ENCODE data around the gene TBC1D14. TPM values are rescaled to one million over a fixed set of nuclear protein-coding genes. Genes with fewer than 3 reads are reported as not detected.
A peak's percentile ranks its signal among the peaks of the same experiment; 100 is the strongest.

Gene TBC1D14
- total RNA-seq, 8 experiments from 2014 or later, result 35.9 to 76.1 (median 49.8) TPM

DNA sequence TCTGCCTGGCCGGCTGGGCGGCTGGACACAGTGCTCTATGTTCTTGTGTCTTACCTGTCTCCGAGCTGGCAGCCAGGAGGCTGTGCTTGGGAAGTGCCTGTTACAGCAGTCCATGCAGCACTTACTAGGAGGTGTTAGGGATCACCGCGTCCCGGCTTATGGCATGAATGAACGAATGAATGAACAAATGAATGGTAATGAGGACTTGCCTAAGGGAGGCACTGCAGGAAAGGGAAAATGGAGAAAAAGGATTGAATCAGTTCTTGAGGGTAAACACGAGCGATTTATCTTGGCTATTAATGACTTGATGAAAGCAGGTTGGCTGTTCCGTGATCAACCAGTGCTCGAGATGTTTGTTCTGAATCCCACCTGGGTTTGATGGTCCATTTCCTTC lies 31.1 kb downstream of the TBC1D14 start:
- 85 to 100% (median 98%) methylated on average over 2 to 10 of the region's 11 CpGs; no CpG with 5 or more reads in 2 of the 10 experiments for WGBS, 10 experiments
- H3K27ac ChIP-seq, result no peak overlapping the region
- no peak overlapping the region for H3K4me3 ChIP-seq
- peaks cover 20 to 29% of the 10 kb centered on the region in 2 donors for H3K4me1 ChIP-seq (replicated peaks in 1 of 2)
- ATAC-seq (replicated peaks in 6 of 8), result no peak
- in situ Hi-C loops (cut with MboI; ENCODE audit: low pct_unique_long_range_greater_than_20kb in 2 of 9, low sequenced_read_pairs in 9 of 9, unreplicated experiment in 9 of 9), result no loop called here

DNA sequence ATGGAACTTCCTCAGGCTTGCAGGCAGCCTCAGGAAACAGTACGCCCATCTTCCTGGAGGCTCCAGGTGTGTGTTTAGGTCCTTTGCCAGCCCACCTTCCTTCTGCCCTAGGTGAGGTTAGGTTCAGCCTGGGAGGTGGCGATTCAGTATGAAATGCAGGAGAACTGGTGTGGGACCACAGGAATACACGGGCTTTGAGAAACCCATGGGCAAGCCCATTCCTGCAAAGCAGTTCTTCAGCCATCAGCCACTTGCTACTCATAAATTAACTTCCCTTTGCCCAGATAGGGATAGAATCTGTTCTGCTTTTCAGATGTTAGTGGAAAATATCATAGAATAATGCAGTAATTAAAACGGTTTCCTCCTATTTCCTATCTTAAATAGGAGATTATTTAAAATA lies 32.2 kb downstream of the TBC1D14 start:
- peak in 3 of 8 experiments; percentile 6 to 29 (median 14) for ATAC-seq (replicated peaks in 6 of 8)
- Histone ChIP-seq H3K27ac (no peak overlapping the region), H3K4me3 (no peak overlapping the region), H3K4me1 (replicated peaks in 1 of 2) (peaks cover 20 to 29% of the 10 kb centered on the region in 2 donors)
- WGBS, 10 experiments, result 0 to 100% (median 82%) methylated on average over 1 to 4 of the region's 4 CpGs; no CpG with 5 or more reads in 3 of the 10 experiments
- in situ Hi-C loops (cut with MboI; ENCODE audit: low pct_unique_long_range_greater_than_20kb in 2 of 9, low sequenced_read_pairs in 9 of 9, unreplicated experiment in 9 of 9), result no loop called here

DNA sequence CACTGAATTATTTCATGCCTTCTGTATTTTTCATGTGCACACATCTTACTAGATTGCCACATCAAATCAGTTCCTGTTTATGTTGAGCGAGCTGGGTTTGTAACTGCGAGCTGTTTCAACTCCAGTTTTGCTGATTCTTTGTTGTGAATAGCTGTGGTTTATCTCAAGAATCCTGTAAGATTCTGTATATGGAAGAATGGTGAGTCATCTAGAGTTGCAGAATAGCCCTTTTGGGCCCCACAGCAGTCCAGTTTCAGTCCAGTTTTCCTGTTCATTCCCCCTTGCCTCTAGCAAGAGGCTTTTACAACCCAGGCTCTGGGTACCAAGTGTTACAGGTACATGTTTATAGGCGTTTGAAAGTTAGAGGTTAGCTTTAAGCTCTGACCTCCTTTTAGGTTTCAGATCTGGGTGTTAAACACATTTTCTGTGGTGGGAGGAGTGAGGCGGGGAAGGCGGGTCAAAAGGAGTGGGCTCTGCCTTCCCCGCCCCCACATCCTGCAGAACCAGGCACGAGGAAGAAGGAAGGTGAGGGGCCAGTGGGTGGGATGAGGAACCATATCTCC lies 32.7 kb downstream of the TBC1D14 start:
- 0 to 100% (median 24%) methylated on average over 1 to 4 of the region's 7 CpGs; no CpG with 5 or more reads in 4 of the 10 experiments for WGBS, 10 experiments
- H3K4me3 ChIP-seq, result no peak overlapping the region
- in situ Hi-C loops (cut with MboI; ENCODE audit: low pct_unique_long_range_greater_than_20kb in 2 of 9, low sequenced_read_pairs in 9 of 9, unreplicated experiment in 9 of 9), result no loop called here
- ATAC-seq (replicated peaks in 6 of 8), result peak; percentile 61 to 96 (median 78)
- H3K27ac ChIP-seq, result peak overlapping the region in 1 of 2 donors; percentile 30
- peaks cover 20 to 29% of the 10 kb centered on the region in 2 donors for H3K4me1 ChIP-seq (replicated peaks in 1 of 2)

DNA sequence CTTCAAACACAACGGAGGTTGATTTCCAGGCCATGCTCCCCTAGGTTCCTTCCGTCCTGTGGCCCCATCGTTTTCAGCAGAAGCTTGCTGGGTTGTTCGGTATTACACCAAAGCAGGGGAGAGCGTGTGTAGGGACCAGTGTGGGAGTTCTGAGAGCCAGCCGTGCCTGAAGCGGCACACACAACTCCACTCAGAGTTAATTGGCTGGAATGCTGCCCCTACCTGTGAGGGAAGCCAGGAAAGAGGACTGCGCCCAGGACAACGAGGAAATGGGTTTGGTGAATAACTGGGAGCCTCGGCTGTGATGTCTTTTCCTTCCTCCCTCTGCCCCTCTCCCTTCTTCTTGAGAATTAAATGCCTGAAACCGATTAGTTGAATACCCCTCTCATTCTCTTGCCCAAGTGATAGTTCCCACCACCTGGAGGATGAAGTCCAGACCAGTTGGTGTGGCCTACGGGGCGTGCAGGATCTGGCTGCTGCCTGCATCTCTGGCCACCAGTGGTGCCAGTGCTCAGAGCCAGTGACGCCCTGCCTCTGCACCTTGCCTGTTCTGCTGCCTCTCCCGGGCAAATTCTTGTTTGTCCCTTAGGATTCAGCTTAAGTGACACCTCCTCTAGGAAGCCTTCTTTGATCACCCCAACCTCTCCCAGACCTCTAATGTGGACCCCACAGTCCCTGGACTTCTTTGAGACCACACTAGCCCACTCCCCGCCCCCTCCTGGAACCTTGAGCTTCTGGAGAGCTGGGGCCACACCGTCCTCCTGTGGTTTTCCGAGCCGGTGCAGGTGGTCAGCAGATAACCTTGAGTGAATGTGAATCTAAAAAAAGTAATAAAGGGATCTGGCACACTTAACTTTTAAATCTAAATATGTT lies 33.6 kb downstream of the TBC1D14 start:
- Histone ChIP-seq H3K27ac (no peak overlapping the region), H3K4me3 (no peak overlapping the region), H3K4me1 (replicated peaks in 1 of 2) (peaks cover 27 to 35% of the 10 kb centered on the region in 2 donors)
- no peak for ATAC-seq (replicated peaks in 6 of 8)
- 60 to 100% (median 75%) methylated on average over 1 to 9 of the region's 19 CpGs; no CpG with 5 or more reads in 1 of the 10 experiments for WGBS, 10 experiments
- in situ Hi-C loops (cut with MboI; ENCODE audit: low pct_unique_long_range_greater_than_20kb in 2 of 9, low sequenced_read_pairs in 9 of 9, unreplicated experiment in 9 of 9), result no loop called here

DNA sequence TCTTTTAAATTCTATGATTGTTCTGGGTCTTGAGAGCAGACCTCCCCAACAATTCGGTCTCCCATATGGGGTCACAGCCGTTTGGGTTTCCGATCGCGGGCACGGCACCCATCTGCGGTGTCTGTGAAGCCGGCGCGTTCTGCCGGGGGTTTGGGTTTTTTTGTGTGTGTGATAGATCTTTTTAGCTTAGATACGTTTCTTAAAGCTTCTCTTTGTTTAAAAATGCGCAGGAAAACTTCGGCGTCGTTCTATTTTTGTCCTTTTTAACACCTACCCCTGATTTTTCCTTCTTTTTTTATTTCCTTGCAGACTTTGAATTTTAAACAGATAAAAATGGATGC lies 34.2 kb downstream of the TBC1D14 start:
- in situ Hi-C loops (cut with MboI; ENCODE audit: low pct_unique_long_range_greater_than_20kb in 2 of 9, low sequenced_read_pairs in 9 of 9, unreplicated experiment in 9 of 9), result no loop called here
- no peak for ATAC-seq (replicated peaks in 6 of 8)
- 67 to 94% (median 88%) methylated on average over 5 to 12 of the region's 16 CpGs; no CpG with 5 or more reads in 2 of the 10 experiments for WGBS, 10 experiments
- H3K4me3 ChIP-seq, result no peak overlapping the region
- no peak overlapping the region for H3K27ac ChIP-seq
- H3K4me1 ChIP-seq (replicated peaks in 1 of 2), result peaks cover 29 to 37% of the 10 kb centered on the region in 2 donors

DNA sequence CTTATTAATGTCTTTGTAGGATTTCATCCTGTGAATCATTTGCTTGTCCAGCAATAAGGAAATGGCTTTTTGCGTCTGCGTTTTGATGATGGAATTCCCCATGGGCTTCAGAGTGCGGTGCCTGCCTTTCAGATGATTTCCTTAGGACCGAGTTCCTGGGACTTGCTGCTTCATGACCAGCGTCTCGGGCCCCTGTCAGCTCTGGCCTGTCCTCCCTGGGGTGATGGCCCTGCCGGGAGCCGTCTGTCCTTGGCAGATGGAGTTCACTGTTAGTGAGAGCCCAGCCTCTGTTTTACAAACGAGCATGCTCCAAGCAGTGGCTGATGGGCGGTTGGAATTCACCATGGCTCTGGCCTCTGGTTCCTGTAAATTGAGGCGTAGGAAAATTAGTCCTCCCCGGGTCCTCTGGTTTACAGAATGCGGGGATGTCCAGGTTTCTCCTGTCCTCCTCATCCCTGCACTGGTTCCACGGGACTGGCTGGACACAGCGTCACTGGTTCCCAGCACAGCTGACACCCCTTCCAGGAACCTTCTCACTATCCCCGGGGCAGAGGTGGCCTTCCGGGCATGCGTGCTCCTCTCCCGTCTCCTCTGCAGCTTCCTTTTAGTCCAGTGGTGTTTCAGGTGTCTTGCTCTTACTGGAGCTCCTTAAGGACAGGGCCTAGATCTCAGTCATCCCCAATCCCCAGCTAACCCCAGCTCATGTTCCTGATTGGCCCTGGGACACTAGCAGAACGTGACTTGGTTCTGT lies 34.9 kb downstream of the TBC1D14 start:
- WGBS, 10 experiments, result 42 to 92% (median 66%) methylated on average over 3 to 10 of the region's 20 CpGs; no CpG with 5 or more reads in 2 of the 10 experiments
- Histone ChIP-seq H3K4me1 (replicated peaks in 1 of 2) (peaks cover 29 to 36% of the 10 kb centered on the region in 2 donors), H3K27ac (peak overlapping the region in 1 of 2 donors; percentile 2), H3K4me3 (no peak overlapping the region)
- ATAC-seq (replicated peaks in 6 of 8), result peak in 4 of 8 experiments; percentile 14 to 45 (median 38)
- in situ Hi-C loops (cut with MboI; ENCODE audit: low pct_unique_long_range_greater_than_20kb in 2 of 9, low sequenced_read_pairs in 9 of 9, unreplicated experiment in 9 of 9), result no loop called here

DNA sequence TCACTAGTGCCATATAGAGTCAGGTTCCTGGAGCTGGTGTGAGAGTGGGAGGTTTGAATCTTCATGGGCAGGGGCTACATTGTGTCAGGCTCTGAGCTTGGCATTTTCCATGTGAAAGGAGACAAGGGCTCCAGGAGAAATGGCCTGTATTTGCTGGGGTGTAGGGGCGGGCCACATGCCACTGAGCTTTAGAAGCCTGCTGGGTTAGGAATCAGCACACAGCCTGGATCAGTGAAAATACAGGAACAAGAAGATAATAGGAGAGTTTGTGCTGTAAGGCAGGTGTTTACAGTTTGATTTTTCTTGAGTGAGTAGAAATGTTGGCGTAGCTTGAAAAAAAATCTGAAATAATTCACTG lies 35.4 kb downstream of the TBC1D14 start:
- Histone ChIP-seq H3K4me1 (replicated peaks in 1 of 2) (peaks cover 29 to 36% of the 10 kb centered on the region in 2 donors), H3K27ac (no peak overlapping the region), H3K4me3 (no peak overlapping the region)
- in situ Hi-C loops (cut with MboI; ENCODE audit: low pct_unique_long_range_greater_than_20kb in 2 of 9, low sequenced_read_pairs in 9 of 9, unreplicated experiment in 9 of 9), result no loop called here
- ATAC-seq (replicated peaks in 6 of 8), result peak in 3 of 8 experiments; percentile 11 to 36 (median 31)
- WGBS, 10 experiments, result 77 to 100% (median 92%) methylated on average over 1 to 2 of the region's 2 CpGs; no CpG with 5 or more reads in 2 of the 10 experiments

DNA sequence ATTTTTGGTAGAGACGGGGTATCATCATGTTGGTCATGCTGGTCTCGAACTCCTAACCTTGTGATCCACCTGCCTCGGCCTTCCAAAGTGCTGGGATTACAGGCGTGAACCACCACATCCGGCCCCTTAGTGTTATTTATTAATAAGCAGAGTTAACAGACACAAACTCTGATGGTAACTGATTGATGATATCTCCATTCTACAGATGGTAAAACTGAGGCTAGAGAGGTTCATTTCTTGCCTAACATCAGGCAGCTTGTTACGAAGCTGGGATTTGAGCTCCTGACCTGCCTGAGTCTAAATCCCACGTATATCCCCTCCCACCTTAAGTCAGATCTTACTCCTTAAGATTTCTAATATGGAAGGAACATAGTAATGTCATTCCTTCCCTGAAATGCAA lies 36.9 kb downstream of the TBC1D14 start:
- H3K4me3 ChIP-seq, result no peak overlapping the region
- H3K27ac ChIP-seq, result no peak overlapping the region
- ATAC-seq (replicated peaks in 6 of 8), result no peak
- H3K4me1 ChIP-seq (replicated peaks in 1 of 2), result peaks cover 29 to 36% of the 10 kb centered on the region in 2 donors
- WGBS, 10 experiments, result 84 to 100% (median 92%) methylated on average over 2 to 7 of the region's 7 CpGs; no CpG with 5 or more reads in 3 of the 10 experiments
- in situ Hi-C loops (cut with MboI; ENCODE audit: low pct_unique_long_range_greater_than_20kb in 2 of 9, low sequenced_read_pairs in 9 of 9, unreplicated experiment in 9 of 9), result no loop called here

DNA sequence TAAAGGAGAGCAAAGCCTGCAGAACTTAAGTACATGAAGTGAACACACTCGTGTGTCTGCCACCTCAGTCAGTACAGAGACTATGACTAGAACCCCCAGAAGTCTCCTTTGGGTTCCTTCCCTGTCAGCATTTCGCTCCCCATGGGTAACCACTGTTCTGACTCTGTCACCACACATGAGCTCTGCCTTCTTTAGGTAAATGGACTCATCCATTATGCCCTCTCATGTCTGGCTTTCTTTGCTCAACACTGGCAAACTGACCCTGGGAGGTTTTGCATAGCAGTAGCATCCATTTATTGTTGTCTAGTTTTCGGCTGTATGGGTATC lies 38.5 kb downstream of the TBC1D14 start:
- in situ Hi-C loops (cut with MboI; ENCODE audit: low pct_unique_long_range_greater_than_20kb in 2 of 9, low sequenced_read_pairs in 9 of 9, unreplicated experiment in 9 of 9), result no loop called here
- H3K4me1 ChIP-seq (replicated peaks in 1 of 2), result peaks cover 17 to 24% of the 10 kb centered on the region in 2 donors
- H3K27ac ChIP-seq, result no peak overlapping the region
- peak in 4 of 8 experiments; percentile 14 to 37 (median 24) for ATAC-seq (replicated peaks in 6 of 8)
- H3K4me3 ChIP-seq, result no peak overlapping the region
- 33 to 83% (median 61%) methylated on average over 1 to 2 of the region's 3 CpGs; no CpG with 5 or more reads in 6 of the 10 experiments for WGBS, 10 experiments

DNA sequence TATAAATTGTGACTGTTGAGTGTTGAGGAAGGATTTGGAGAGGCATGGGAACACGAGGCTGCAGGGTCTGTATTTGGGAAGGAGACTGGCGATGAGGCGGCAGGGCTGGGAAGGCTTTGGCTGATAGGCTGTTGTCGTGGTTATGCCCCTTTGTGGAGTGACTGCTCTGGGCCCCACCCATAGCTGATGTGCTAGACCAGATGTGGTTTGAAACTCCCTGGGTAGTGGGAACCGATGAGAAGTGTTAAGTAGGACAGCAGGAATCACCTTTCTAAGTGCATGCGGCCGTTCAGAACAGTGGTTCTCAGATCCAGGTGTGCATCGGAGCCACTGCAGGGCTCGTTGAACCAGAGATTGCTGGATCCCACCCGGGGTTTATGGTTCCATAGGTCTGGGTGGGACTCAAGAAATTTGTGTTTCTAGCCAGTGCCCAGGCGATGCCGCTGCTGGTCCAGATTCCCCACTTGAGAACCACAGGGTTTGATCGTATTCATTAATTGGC lies 42.3 kb downstream of the TBC1D14 start:
- no peak overlapping the region for H3K4me3 ChIP-seq
- in situ Hi-C loops (cut with MboI; ENCODE audit: low pct_unique_long_range_greater_than_20kb in 2 of 9, low sequenced_read_pairs in 9 of 9, unreplicated experiment in 9 of 9), result no loop called here
- ATAC-seq (replicated peaks in 6 of 8), result peak in 4 of 8 experiments; percentile 8 to 50 (median 18)
- no peak overlapping the region for H3K27ac ChIP-seq
- H3K4me1 ChIP-seq (replicated peaks in 1 of 2), result peaks cover 12 to 30% of the 10 kb centered on the region in 2 donors
- WGBS, 10 experiments, result 50 to 100% (median 83%) methylated on average over 1 to 7 of the region's 13 CpGs; no CpG with 5 or more reads in 4 of the 10 experiments

DNA sequence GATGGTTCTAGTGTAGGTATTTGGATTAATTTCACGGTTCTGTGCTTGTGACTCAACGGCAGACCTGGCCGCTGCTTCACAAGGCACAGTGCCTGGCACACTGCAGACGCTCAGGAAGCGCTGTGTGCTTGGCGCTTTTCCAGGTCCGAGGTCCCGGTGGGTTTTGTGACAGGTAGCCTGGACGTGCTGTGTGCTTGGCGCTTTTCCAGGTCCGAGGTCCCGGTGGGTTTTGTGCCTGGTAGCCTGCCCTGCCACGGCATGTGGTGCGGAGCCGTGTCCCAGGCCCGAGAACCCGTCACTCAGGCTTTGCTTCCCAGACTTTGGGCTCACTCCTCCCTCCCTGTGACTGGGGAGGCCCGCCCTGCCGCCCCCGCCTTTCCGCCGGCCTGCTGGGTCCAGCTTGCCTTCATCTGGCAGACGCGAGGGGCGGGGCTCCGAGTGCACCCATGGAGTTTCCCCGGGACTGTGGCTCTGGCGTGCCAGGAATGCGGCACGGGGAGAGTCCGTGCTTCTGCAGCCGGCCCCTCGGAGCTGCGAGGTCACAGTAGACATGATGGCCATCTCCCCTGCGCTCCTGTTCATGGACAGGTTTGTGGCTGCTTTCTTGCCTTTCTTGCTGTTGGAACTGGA lies 44.2 kb downstream of the TBC1D14 start:
- Histone ChIP-seq H3K27ac (no peak overlapping the region), H3K4me1 (replicated peaks in 1 of 2) (peaks cover 3 to 20% of the 10 kb centered on the region in 2 donors), H3K4me3 (no peak overlapping the region)
- in situ Hi-C loops (cut with MboI; ENCODE audit: low pct_unique_long_range_greater_than_20kb in 2 of 9, low sequenced_read_pairs in 9 of 9, unreplicated experiment in 9 of 9), result no loop called here
- peak; percentile 43 to 98 (median 53) for ATAC-seq (replicated peaks in 6 of 8)
- 33 to 80% (median 73%) methylated on average over 2 to 9 of the region's 35 CpGs; no CpG with 5 or more reads in 7 of the 10 experiments for WGBS, 10 experiments

DNA sequence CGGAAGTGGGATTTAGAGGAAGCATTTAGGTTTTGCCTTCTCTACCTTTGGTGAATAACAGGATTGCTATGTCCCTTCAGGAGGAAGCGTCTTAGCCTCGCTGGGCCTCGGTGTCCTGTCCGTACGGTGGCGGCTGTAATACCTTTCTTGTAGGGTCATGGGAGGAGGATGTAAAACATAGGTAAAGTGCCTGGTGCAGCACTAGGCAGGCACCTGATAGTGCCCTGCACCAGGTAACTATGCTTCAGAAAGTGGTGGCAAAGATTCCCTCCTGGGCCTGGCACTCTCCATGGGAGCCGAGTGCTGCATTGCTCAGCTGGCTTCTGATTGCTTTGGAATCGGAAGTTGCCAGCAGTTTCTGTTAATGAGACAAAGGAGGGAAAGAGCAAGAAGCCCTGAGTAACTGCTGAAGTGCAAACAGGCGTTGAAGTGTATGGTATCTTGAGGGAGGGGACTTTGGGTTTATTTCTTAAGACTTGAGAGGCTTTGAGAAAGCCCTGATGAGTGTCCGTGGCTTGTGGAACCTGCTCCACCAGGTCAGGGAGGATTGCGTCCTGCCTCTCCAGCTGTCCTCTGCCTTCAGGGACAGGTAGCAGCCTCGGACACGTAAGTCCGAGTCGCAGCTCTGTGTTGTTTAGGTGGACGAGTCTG lies 45.8 kb downstream of the TBC1D14 start:
- WGBS, 10 experiments, result 59 to 96% (median 84%) methylated on average over 2 to 12 of the region's 17 CpGs; no CpG with 5 or more reads in 1 of the 10 experiments
- H3K4me1 ChIP-seq (replicated peaks in 1 of 2), result peaks cover 3 to 20% of the 10 kb centered on the region in 2 donors
- in situ Hi-C loops (cut with MboI; ENCODE audit: low pct_unique_long_range_greater_than_20kb in 2 of 9, low sequenced_read_pairs in 9 of 9, unreplicated experiment in 9 of 9), result no loop called here
- ATAC-seq (replicated peaks in 6 of 8), result peak in 1 of 8 experiments; percentile 63
- no peak overlapping the region for H3K27ac ChIP-seq
- H3K4me3 ChIP-seq, result no peak overlapping the region
